Astrocyte of the spinal cord (primary cell): Measurements from ENCODE around the gene EVI5.

Experiments used
- DNase-seq: peaks from one replicate; pipeline ENCODE4 v3.0.0; 2011; ENCODE audit warnings: low read depth, low spot score
- H3K4me3 ChIP-seq: 2 replicates; pipeline ENCODE4 v1.5.1; 2011; ENCODE audit warnings: low read depth, mild to moderate bottlenecking, low read length, moderate library complexity
- in situ Hi-C: cut with HindIII; loops from 2 replicates; pipeline ENCODE4 v1.10.0; 2017; ENCODE audit warnings: low sequenced_read_pairs
- TF ChIP-seq, protein P1 (sequence below): IDR thresholded peaks from 2 replicates; pipeline ENCODE4 v1.5.1; 2012; ENCODE audit warnings: low read depth, mild to moderate bottlenecking, low read length, inconsistent platforms

The EVI5 gene

DNA sequence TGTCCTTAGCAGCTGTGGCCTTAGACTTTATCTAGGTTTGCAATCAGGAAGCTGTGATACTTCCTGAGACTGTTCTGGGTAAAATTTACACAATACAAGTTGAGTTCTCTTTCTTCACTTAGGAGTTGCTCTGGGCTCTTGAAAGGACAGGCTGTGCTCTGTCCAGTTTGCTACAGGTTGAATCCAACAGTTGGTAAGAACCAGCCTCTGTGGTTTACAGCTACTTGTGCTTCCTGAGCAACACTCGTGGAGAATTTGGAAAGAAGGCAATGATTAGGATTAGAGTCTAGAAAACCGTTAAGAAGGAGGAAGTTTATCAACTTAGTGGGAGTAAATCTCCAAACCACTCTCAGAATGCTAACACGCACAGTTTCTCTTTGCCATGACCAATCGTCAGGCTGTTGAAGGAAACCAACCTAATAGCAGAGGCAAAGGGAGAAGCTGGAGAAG, 325.0 kb downstream of the EVI5 start:
- in situ Hi-C loops: no loop called here
- DNase-seq: no peak
- TF ChIP-seq, protein P1, sequence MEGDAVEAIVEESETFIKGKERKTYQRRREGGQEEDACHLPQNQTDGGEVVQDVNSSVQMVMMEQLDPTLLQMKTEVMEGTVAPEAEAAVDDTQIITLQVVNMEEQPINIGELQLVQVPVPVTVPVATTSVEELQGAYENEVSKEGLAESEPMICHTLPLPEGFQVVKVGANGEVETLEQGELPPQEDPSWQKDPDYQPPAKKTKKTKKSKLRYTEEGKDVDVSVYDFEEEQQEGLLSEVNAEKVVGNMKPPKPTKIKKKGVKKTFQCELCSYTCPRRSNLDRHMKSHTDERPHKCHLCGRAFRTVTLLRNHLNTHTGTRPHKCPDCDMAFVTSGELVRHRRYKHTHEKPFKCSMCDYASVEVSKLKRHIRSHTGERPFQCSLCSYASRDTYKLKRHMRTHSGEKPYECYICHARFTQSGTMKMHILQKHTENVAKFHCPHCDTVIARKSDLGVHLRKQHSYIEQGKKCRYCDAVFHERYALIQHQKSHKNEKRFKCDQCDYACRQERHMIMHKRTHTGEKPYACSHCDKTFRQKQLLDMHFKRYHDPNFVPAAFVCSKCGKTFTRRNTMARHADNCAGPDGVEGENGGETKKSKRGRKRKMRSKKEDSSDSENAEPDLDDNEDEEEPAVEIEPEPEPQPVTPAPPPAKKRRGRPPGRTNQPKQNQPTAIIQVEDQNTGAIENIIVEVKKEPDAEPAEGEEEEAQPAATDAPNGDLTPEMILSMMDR: no peak
- H3K4me3 ChIP-seq: no peak overlapping the region
